PC-9 (cell line): ENCODE data around the gene CEP41. TPM values are rescaled to one million over a fixed set of nuclear protein-coding genes. Genes with fewer than 3 reads are reported as not detected.

Source experiments
- BruUV-seq: library from RNA; stranded (reverse); fragments of 400-500 nt; replicated peaks from 2 replicates; lab custom pipeline; 2021; lab: Mats Ljungman, UMichigan
- CTCF ChIA-PET: fragments of 300-600 bp; sonication (Branson Sonifier 250); formaldehyde crosslinking; loops from one replicate; lab custom pipeline; 2022; ENCODE audit warnings: antibody characterized with exemption; lab: Charles Lee
- POLR2A ChIA-PET: fragments of 300-600 bp; sonication (Branson Sonifier 250); formaldehyde crosslinking; loops from one replicate; lab custom pipeline; 2022; ENCODE audit warnings: antibody characterized with exemption; ENCODE audit not compliant: unreplicated experiment; lab: Charles Lee
- DNase-seq, 2 experiments: peaks; one replicate each; pipeline versions ENCODE4 v3.0.0 to v3.0.0-alpha.2; 2015 to 2022; ENCODE audit warnings: mixed read lengths in 1 of 2
- H2AFZ ChIP-seq: fragments of 200-600 bp; sonication (generic); 2 replicates; pipeline ENCODE4 v1.8.1; 2017; ENCODE audit warnings: antibody characterized with exemption
- H3F3A ChIP-seq: fragments of 200-600 bp; sonication (generic); 2 replicates; pipeline ENCODE4 v1.8.1; 2017; ENCODE audit warnings: antibody characterized with exemption, mild to moderate bottlenecking, low read depth; ENCODE audit not compliant: insufficient read depth
- H3K27ac ChIP-seq: fragments of 200-600 bp; sonication (generic); 2 replicates; pipeline ENCODE4 v1.6.1; 2016; ENCODE audit warnings: mixed run types
- H3K27me3 ChIP-seq: fragments of 200-600 bp; sonication (generic); 2 replicates; pipeline ENCODE4 v1.6.1; 2016; ENCODE audit warnings: low read depth, mixed run types; ENCODE audit not compliant: insufficient read depth
- H3K36me3 ChIP-seq: fragments of 200-600 bp; sonication (generic); 2 replicates; pipeline ENCODE4 v1.6.1; 2016; ENCODE audit warnings: low read depth, mixed run types
- H3K4me1 ChIP-seq: fragments of 200-600 bp; sonication (generic); replicated peaks from 2 replicates; pipeline ENCODE4 v1.6.1; 2016; ENCODE audit warnings: mixed run types; ENCODE audit not compliant: insufficient read depth
- H3K4me2 ChIP-seq: fragments of 200-600 bp; sonication (generic); 2 replicates; pipeline ENCODE4 v1.6.1; 2017; ENCODE audit warnings: mixed run types
- H3K4me3 ChIP-seq: fragments of 200-600 bp; sonication (generic); 2 replicates; pipeline ENCODE4 v1.6.1; 2016; ENCODE audit warnings: mixed run types
- H3K79me2 ChIP-seq: fragments of 200-600 bp; sonication (generic); 2 replicates; pipeline ENCODE4 v1.6.1; 2017; ENCODE audit warnings: low read depth, mixed run types
- H3K9me2 ChIP-seq: fragments of 200-600 bp; sonication (generic); 2 replicates; pipeline ENCODE4 v1.8.1; 2017; ENCODE audit warnings: mild to moderate bottlenecking; ENCODE audit not compliant: insufficient read depth
- H3K9me3 ChIP-seq: fragments of 200-600 bp; sonication (generic); 2 replicates; pipeline ENCODE4 v1.8.1; 2016; ENCODE audit warnings: low read depth; ENCODE audit not compliant: insufficient read depth
- H4K20me1 ChIP-seq: fragments of 200-600 bp; sonication (generic); 2 replicates; pipeline ENCODE4 v1.8.1; 2017; ENCODE audit not compliant: insufficient read depth
- EZH2 ChIP-seq: fragments of 200-600 bp; sonication (generic); IDR thresholded peaks from 2 replicates; pipeline ENCODE4 v1.8.0; 2017; ENCODE audit warnings: antibody characterized with exemption, low read depth
- intact Hi-C: fragments of 100-400 bp; cut with micrococcal nuclease; formaldehyde crosslinking; loops from one replicate; pipeline ENCODE4 v1.10.0; 2022; ENCODE audit not compliant: unreplicated experiment
- total RNA-seq: library from RNA; stranded (reverse); gene quantifications from 2 replicates; pipeline ENCODE4 v1.2.3, GENCODE V29; 2021
- TF ChIP-seq, protein P1 (sequence below): fragments of 200-600 bp; sonication (generic); conservative IDR thresholded peaks from 2 replicates; pipeline ENCODE4 v1.6.1; 2017; ENCODE audit warnings: mixed run types, antibody characterized with exemption, mild to moderate bottlenecking, moderate library complexity

The CEP41 gene
- total RNA-seq, 1 experiment from 2014 or later: 18.0 TPM

DNA sequence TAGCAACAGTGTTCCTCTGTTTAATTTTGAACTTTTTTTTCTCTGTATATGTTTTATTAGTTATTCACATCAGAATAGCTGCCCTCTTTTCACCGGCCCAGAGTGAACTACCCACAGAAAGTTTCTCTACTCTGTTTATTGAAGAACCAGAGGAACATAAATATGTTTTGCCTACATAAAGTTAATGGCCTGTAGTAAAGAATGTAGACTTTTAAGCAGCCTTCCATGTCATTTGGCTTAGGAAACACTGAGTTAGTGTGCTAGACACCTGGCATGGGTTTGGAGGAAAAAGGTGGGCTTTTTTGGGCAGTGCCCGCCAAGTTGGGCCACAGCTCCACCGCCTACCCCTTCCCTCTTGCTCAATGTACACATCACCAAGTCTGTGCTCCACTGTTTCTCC lies 42.2 kb upstream of the CEP41 start:
- H3K9me2 ChIP-seq: no peaks in the 10 kb centered on the region
- TF ChIP-seq EZH2: no peak
- TF ChIP-seq, protein P1, sequence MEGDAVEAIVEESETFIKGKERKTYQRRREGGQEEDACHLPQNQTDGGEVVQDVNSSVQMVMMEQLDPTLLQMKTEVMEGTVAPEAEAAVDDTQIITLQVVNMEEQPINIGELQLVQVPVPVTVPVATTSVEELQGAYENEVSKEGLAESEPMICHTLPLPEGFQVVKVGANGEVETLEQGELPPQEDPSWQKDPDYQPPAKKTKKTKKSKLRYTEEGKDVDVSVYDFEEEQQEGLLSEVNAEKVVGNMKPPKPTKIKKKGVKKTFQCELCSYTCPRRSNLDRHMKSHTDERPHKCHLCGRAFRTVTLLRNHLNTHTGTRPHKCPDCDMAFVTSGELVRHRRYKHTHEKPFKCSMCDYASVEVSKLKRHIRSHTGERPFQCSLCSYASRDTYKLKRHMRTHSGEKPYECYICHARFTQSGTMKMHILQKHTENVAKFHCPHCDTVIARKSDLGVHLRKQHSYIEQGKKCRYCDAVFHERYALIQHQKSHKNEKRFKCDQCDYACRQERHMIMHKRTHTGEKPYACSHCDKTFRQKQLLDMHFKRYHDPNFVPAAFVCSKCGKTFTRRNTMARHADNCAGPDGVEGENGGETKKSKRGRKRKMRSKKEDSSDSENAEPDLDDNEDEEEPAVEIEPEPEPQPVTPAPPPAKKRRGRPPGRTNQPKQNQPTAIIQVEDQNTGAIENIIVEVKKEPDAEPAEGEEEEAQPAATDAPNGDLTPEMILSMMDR: no peak
- intact Hi-C loops: no loop called here
- no peak overlapping the region for H2AFZ ChIP-seq
- DNase-seq: no peak
- H3K36me3 ChIP-seq: no peaks in the 10 kb centered on the region
- peaks cover 10% of the 10 kb centered on the region; the same call in 1 of the 2 replicates for H3K4me1 ChIP-seq
- peaks cover 3% of the 10 kb centered on the region; the same call in 1 of the 2 replicates for H3F3A ChIP-seq
- peaks cover 9% of the 10 kb centered on the region; the same call in 1 of the 2 replicates for H3K79me2 ChIP-seq
- ChIA-PET POLR2A (no interaction called here), CTCF (no interaction called here)
- no peak overlapping the region for H3K27ac ChIP-seq
- H3K27me3 ChIP-seq: no peaks in the 10 kb centered on the region
- no peak overlapping the region for H3K4me3 ChIP-seq
- H3K9me3 ChIP-seq: peaks cover 5% of the 10 kb centered on the region; the same call in 1 of the 2 replicates
- H3K4me2 ChIP-seq: no peak overlapping the region
- no TSS peak for BruUV-seq
- H4K20me1 ChIP-seq: no peaks in the 10 kb centered on the region

DNA sequence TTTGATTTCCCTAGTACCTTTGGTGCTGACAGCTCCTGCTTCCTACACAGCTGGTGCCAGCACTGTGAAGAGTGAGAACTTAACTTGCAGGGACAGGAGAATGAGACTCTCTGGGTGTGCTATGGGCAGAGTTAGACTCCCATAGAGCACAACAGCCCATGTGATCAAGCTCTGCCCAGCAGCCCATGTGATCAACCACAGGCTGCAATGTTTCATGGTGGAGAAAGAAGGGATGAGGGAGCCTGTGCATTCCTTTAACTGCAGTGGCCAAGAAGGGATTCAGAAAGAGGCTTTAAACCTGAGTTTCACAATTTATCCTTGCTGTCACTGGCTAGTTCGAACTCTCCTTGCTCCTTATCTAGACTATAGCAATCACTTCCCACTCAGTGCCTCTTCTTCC lies 41.1 kb upstream of the CEP41 start:
- no peaks in the 10 kb centered on the region for H3K9me2 ChIP-seq
- H4K20me1 ChIP-seq: no peaks in the 10 kb centered on the region
- H3K4me2 ChIP-seq: no peak overlapping the region
- no TSS peak for BruUV-seq
- H3K4me1 ChIP-seq: peaks cover 5% of the 10 kb centered on the region; the same call in 1 of the 2 replicates
- no peaks in the 10 kb centered on the region for H3K27me3 ChIP-seq
- no peaks in the 10 kb centered on the region for H3K36me3 ChIP-seq
- no peaks in the 10 kb centered on the region for H3K79me2 ChIP-seq
- ChIA-PET CTCF (no interaction called here), POLR2A (no interaction called here)
- TF ChIP-seq, protein P1: no peak
- TF ChIP-seq EZH2: no peak
- no peak for DNase-seq
- no peaks in the 10 kb centered on the region for H3F3A ChIP-seq
- no peak overlapping the region for H2AFZ ChIP-seq
- intact Hi-C loops: no loop called here
- H3K9me3 ChIP-seq: peaks cover 7% of the 10 kb centered on the region; the same call in 1 of the 2 replicates
- H3K27ac ChIP-seq: no peak overlapping the region
- no peak overlapping the region for H3K4me3 ChIP-seq

DNA sequence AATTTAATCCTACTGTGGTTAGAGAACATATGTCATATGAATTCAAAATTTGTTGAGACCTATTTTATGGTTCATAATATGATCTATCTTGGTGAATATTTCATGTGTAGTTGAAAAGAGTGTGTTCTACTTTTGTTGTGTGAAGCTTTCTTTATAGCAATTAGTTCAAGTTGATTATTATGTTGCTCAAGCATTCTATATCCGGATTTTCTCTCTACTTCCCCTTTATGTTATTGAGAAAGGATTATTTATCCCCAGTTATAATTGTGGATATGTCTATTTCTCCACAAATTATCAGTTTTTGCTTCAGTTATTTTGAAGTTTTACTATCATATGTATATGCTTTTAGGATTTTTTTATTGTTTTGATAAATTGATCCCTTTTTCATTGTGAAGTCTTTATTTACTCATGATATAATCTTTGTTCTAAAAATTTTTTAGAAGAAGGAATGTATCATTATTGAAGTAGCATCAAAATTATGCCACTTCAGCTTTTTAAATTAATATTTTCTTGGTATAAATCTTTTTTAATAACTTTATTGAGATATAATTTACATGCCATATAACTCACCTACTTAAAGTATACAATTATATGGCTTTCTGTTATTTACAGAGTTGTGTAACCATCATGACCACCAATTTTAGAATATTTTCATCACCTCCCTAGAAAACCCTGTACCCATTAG lies 39.0 kb upstream of the CEP41 start:
- BruUV-seq: no TSS peak
- Histone ChIP-seq H3K36me3 (no peaks in the 10 kb centered on the region), H3K9me2 (no peaks in the 10 kb centered on the region), H3K4me2 (no peak overlapping the region), H3F3A (no peaks in the 10 kb centered on the region), H3K79me2 (no peaks in the 10 kb centered on the region), H3K9me3 (peaks cover 7% of the 10 kb centered on the region; the same call in 1 of the 2 replicates), H2AFZ (no peak overlapping the region), H3K27ac (no peak overlapping the region), H4K20me1 (no peaks in the 10 kb centered on the region), H3K4me1 (no peaks in the 10 kb centered on the region), H3K27me3 (no peaks in the 10 kb centered on the region), H3K4me3 (no peak overlapping the region)
- intact Hi-C loops: no loop called here
- TF ChIP-seq, protein P1: no peak
- no peak for TF ChIP-seq EZH2
- CTCF ChIA-PET: no interaction called here
- DNase-seq: no peak
- POLR2A ChIA-PET: no interaction called here
